ENCODE measurements around the gene NACC2.

- TF ChIP-seq CTCF (IDR thresholded peaks at IDR 0.05): no peak
- no peak for TF ChIP-seq POLR2A (IDR thresholded peaks at IDR 0.05; ENCODE audit: low read depth)
- TF ChIP-seq EP300 (IDR thresholded peaks at IDR 0.05): no peak
Observed at GRCh38 chr9:136117291-136117915, 22.3 kb upstream of the NACC2 start.

Measured in esophagus muscularis mucosa (tissue), 4 donors.